Esophagus (tissue), 2 donors: Measurements from ENCODE around the gene GNB4. TPM values are rescaled to one million over a fixed set of nuclear protein-coding genes. Genes with fewer than 3 reads are reported as not detected.
A peak's percentile ranks its signal among the peaks of the same experiment; 100 is the strongest.

ENCODE experiments used
- H3K27ac ChIP-seq, 2 donors: one replicate each; pipeline ENCODE4 v1.5.1; 2013; ENCODE audit warnings: low read depth in 2 of 2, mild to moderate bottlenecking in 2 of 2, inconsistent platforms in 1 of 2, low read length in 1 of 2, moderate library complexity in 1 of 2
- H3K27me3 ChIP-seq, 2 donors: one replicate each; pipeline ENCODE4 v1.6.1; 2013; ENCODE audit warnings: low read length in 2 of 2, control low read depth in 1 of 2, mild to moderate bottlenecking in 1 of 2; ENCODE audit not compliant: insufficient read depth in 2 of 2, control insufficient read depth in 1 of 2
- H3K36me3 ChIP-seq, 2 donors: one replicate each; pipeline ENCODE4 v1.6.1; 2013; ENCODE audit warnings: low read length in 1 of 2; ENCODE audit not compliant: control insufficient read depth in 2 of 2, insufficient read depth in 2 of 2
- H3K4me1 ChIP-seq, 2 donors: one replicate each; pipeline ENCODE4 v1.6.1; 2013; ENCODE audit warnings: low read length in 1 of 2; ENCODE audit not compliant: control insufficient read depth in 2 of 2, insufficient read depth in 2 of 2
- H3K4me3 ChIP-seq, 2 donors: one replicate each; pipeline ENCODE4 v1.5.1; 2013; ENCODE audit warnings: low read length in 2 of 2, mild to moderate bottlenecking in 2 of 2, low read depth in 1 of 2, moderate library complexity in 1 of 2
- H3K9me3 ChIP-seq, 2 donors: one replicate each; pipeline ENCODE4 v1.6.1; 2013; ENCODE audit warnings: mild to moderate bottlenecking in 2 of 2, low read depth in 1 of 2, low read length in 1 of 2, moderate library complexity in 1 of 2; ENCODE audit not compliant: control insufficient read depth in 2 of 2, insufficient read depth in 1 of 2
- WGBS, 2 donors: extraction: QIAGEN DNeasy Blood & Tissue Kit; methylation state at CpG; one replicate each; pipeline ENCODE4 v1.1.7; 2013; 5-methylcytosine and 5-hydroxymethylcytosine counted together
- polyA plus RNA-seq, 2 donors: library from polyadenylated mRNA; stranded (reverse); fragments of 200-250 nt; gene quantifications; one replicate each; pipeline ENCODE4 v1.2.3, GENCODE V29; 2013
- donor health status: healthy with polysubstance abuse.
- donor health status: Bipolar disorder and iron deficiency.

GNB4 gene
- polyA plus RNA-seq, 2 donors, result 2.1 to 6.7 TPM

DNA sequence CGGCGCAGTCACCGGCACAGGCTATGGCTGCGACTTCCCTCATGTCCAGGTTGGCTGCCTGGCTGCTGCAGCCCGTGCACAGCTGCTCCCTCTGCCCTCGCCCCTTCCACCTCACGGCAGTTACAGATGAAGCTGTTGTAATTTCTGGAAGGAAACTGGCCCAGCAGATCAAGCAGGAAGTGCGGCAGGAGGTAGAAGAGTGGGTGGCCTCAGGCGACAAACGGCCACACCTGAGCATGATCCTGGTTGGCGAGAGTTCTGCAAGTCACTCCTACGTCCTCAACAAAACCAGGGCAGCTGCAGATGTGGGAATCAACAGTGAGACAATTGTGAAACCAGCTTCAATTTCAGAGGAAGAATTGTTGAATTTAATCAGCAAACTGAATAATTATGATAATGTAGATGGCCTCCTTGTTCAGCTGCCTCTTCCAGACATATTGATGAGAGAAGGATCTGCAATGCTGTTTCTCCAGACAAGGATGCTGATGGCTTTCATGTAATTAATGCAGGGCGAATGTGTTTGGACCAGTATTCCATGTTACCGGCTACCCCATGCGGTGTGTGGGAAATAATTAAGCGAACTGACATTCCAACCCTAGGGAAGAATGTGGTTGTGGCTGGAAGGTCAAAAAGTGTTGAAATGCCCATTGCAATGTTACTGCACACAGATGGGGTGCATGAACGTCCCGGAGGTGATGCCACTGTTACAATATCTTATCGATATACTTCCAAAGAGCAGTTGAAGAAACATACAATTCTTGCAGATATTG is 13.2 kb upstream of the GNB4 start:
- Histone ChIP-seq H3K27ac (peak overlapping the region in 1 of 2 donors; percentile 20), H3K36me3 (no peaks in the 10 kb centered on the region), H3K4me1 (peaks cover 0 to 2% of the 10 kb centered on the region in 2 donors), H3K9me3 (no peaks in the 10 kb centered on the region), H3K4me3 (no peak overlapping the region), H3K27me3 (no peaks in the 10 kb centered on the region)
- WGBS, 2 donors, result 62% methylated on average over 19 of the region's 19 CpGs

DNA sequence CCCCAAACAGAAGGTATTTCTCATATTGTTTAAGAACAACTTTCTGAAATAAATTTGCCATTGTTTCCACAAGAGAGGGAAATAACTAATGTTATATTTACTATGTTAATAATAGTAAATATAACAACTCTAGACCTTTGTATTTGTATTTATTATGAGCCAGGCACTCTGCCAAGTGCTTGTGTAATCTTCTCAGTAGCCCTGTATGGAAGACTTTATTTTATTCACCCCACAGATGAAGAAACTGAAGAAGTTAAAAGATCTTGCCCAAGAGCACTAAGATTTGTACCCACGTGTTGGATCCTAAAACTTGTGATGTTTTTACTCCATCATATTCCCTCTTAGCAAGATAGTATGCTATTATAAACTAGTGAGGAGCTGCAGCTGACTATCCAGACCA is 12.0 kb upstream of the GNB4 start:
- H3K27ac ChIP-seq, result no peak overlapping the region
- no peaks in the 10 kb centered on the region for H3K27me3 ChIP-seq
- H3K36me3 ChIP-seq, result no peaks in the 10 kb centered on the region
- no peak overlapping the region for H3K4me3 ChIP-seq
- WGBS, 2 donors, result 31 to 45% methylated on average over 1 of the region's 1 CpG
- no peaks in the 10 kb centered on the region for H3K9me3 ChIP-seq
- peaks cover 0 to 2% of the 10 kb centered on the region in 2 donors for H3K4me1 ChIP-seq

DNA sequence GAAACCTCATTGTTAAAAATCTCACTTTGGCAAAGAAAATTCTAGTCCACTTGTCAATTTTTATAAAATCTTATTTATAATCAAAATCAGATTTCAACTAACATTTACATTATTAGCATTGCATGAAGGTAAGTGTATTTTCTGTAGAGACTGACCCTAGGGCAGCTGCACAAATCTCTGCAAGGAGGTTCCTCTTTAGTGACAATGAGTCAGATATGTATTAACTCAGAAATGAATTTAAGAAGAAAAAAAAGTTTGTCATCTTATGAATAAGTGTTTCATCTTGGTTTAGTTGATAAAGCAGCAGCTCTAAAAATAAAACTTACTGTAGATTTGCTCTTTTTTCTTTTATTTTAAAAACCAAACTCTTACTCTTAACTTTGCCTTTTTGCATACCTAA is 9.0 kb upstream of the GNB4 start:
- H3K27me3 ChIP-seq, result no peaks in the 10 kb centered on the region
- H3K9me3 ChIP-seq, result no peaks in the 10 kb centered on the region
- no peaks in the 10 kb centered on the region for H3K36me3 ChIP-seq
- peaks cover 0 to 2% of the 10 kb centered on the region in 2 donors for H3K4me1 ChIP-seq
- no peak overlapping the region for H3K4me3 ChIP-seq
- no peak overlapping the region for H3K27ac ChIP-seq

DNA sequence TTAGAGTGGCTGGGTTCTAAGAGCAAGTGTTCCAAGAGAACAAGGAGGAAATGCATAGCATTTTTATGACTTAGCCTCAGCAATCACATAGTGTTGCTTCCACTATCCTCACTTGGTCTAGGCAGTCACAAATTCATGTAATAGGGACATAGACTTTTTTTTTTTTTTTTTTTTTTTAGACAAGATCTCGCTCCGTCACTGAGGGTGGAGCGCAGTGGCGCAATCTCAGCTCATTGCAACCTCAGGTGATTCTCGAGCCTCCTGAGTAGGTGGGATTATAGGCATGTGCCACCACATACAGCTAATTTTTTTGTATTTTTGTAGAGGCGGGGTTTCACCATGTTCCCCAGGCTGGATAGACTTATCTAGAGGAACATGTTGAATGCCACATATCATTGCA is 4.7 kb upstream of the GNB4 start:
- WGBS, 2 donors, result 59 to 75% methylated on average over 6 of the region's 6 CpGs
- H3K4me1 ChIP-seq, result no peaks in the 10 kb centered on the region
- H3K27me3 ChIP-seq, result no peaks in the 10 kb centered on the region
- no peak overlapping the region for H3K27ac ChIP-seq
- H3K4me3 ChIP-seq, result no peak overlapping the region
- H3K9me3 ChIP-seq, result peaks cover 0 to 2% of the 10 kb centered on the region in 2 donors
- H3K36me3 ChIP-seq, result no peaks in the 10 kb centered on the region

DNA sequence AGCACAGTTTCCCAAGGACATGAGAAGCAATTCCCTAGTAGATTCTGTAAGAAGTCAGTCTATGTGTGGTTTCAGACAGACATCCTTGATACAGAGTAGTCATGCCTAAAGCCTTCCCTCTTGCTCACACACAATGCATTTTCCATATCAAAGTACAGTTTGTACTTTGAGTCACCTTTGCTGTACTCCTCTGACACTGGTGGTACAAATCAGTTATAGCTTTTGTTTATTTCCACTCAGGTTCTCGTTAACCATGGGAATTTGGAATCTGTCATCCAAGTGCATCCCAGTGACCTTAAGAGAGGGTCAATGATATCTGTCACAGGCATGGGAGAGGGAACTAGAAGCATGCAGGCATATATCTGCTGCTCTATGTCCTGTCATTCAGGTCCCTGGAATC is 3.6 kb upstream of the GNB4 start:
- H3K27ac ChIP-seq, result peak overlapping the region in 1 of 2 donors; percentile 9

DNA sequence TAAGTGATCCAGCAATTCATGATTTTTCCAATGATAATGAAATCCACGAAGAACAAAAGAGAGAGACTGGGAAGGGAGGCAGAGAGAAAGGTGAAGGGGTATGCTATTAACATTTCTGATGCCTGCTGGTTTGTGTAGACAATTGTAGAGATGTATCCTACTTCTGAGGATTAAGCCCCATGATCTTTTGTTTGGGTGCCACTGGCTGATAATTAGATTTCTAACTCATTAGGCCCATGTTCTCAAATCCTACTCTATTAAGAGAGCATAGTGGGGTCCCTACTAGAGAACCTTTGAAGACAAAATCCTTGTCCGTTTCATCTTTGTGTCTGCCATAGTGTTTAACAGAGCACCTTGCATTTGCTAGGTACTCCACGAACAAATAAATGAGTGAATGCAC is 2.7 kb upstream of the GNB4 start:
- Histone ChIP-seq H3K27me3 (no peaks in the 10 kb centered on the region), H3K36me3 (no peaks in the 10 kb centered on the region), H3K9me3 (peaks cover 0 to 3% of the 10 kb centered on the region in 2 donors), H3K27ac (no peak overlapping the region), H3K4me3 (no peak overlapping the region), H3K4me1 (no peaks in the 10 kb centered on the region)
- WGBS, 2 donors, result 73 to 79% methylated on average over 3 of the region's 3 CpGs

More for the DNA sequence above, 3.6 kb upstream of the GNB4 start:
- H3K27me3 ChIP-seq, result no peaks in the 10 kb centered on the region
- no peak overlapping the region for H3K4me3 ChIP-seq
- 38 to 39% methylated on average over 1 of the region's 1 CpG for WGBS, 2 donors
- no peaks in the 10 kb centered on the region for H3K36me3 ChIP-seq
- H3K4me1 ChIP-seq, result no peaks in the 10 kb centered on the region
- peaks cover 0 to 3% of the 10 kb centered on the region in 2 donors for H3K9me3 ChIP-seq

DNA sequence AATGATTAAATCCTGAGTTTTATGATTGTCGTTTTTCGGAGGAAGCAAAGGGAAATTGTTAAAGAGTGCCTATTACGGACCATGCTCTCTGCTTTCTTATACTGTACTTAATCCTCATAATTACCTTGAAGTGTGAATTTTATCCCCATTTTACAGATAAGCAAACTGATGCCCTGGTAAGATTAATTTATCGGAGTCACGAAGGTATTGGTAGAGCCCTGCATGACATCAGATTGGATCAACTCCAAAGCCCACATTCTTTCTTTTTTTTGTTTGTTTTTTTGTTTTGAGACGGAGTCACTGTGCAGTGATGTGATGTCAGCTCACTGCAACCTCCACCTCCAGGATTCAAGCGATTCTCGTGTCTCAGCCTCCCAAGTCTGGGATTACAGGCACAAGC is 1.6 kb upstream of the GNB4 start:
- no peaks in the 10 kb centered on the region for H3K27me3 ChIP-seq
- H3K36me3 ChIP-seq, result no peaks in the 10 kb centered on the region
- no peak overlapping the region for H3K4me3 ChIP-seq
- H3K27ac ChIP-seq, result no peak overlapping the region
- H3K4me1 ChIP-seq, result no peaks in the 10 kb centered on the region
- WGBS, 2 donors, result 81 to 86% methylated on average over 8 of the region's 8 CpGs
- H3K9me3 ChIP-seq, result peaks cover 0 to 3% of the 10 kb centered on the region in 2 donors

DNA sequence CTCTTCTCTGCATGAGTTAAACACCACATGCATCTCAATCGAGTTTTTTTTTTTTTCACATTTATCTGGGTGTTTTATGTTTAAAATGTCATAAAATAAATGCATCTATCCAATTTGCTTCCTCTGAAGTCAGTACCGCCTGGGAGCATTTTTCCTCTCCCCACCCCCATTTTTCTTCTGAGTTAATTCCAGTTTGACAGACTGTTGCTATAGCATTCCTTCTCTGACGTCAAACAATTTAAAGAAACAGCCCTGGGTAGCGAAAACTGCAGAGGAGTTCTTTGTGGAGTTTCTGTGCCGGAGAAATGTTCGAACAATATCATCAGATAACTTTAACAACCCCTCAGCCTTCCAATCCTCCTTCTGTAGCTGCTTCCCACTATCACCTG is 900 bp upstream of the GNB4 start:
- peaks cover 0 to 3% of the 10 kb centered on the region in 2 donors for H3K9me3 ChIP-seq
- no peaks in the 10 kb centered on the region for H3K36me3 ChIP-seq
- peak overlapping the region in 1 of 2 donors; percentile 95 for H3K27ac ChIP-seq
- peak overlapping the region in 1 of 2 donors; percentile 94 for H3K4me3 ChIP-seq
- no peaks in the 10 kb centered on the region for H3K27me3 ChIP-seq
- no peaks in the 10 kb centered on the region for H3K4me1 ChIP-seq
- WGBS, 2 donors, result 29 to 34% methylated on average over 6 of the region's 6 CpGs

DNA sequence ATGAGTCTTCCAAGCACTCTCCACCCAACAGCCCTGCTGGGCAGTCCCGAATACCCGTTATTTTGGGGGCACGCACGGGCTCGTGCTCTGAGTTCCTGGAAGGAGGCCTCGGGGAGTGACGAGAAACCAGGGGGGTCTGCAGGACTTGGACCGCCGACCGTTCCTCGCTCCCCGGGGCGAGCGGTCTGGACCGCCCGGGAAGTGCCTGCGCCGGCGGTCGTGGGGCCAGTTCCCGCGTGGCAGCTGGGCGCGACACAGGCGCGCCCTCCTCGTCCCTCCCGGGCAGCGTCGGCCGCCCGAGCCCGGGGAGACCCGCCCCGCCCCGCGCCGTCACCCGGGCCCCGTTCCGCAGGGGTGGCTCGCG is 387 bp downstream of the GNB4 start:
- H3K27ac ChIP-seq, result peak overlapping the region; percentile 95 to 99
- no peaks in the 10 kb centered on the region for H3K36me3 ChIP-seq
- 1% methylated on average over 43 of the region's 43 CpGs for WGBS, 2 donors
- H3K27me3 ChIP-seq, result no peaks in the 10 kb centered on the region
- peaks cover 0 to 3% of the 10 kb centered on the region in 2 donors for H3K9me3 ChIP-seq
- no peaks in the 10 kb centered on the region for H3K4me1 ChIP-seq
- H3K4me3 ChIP-seq, result peak overlapping the region; percentile 83 to 94

DNA sequence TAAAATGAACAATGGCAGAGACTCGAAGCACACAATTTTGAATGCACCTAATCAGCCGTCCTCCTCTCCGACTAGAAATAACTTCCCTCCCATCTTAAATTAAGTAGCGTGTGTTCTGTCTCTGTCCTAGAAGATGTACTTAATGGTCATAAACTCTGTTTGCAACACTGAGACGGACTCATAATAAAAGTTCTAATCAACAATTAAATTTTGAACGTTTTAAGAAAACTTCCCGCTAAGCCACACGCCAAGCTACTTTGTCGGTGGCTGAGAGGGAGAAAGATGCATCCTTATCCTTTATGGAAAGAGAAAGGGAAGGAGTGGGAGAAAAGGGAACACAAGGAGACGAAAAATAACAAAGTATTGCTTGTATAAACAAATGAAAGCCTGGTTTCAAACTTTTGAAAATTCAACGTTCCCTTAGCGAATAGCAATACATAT is 989 bp downstream of the GNB4 start:
- Histone ChIP-seq H3K4me3 (peak overlapping the region; percentile 24 to 94), H3K4me1 (no peaks in the 10 kb centered on the region)

More for the DNA sequence above, 989 bp downstream of the GNB4 start:
- H3K9me3 ChIP-seq, result peaks cover 0 to 3% of the 10 kb centered on the region in 2 donors
- peak overlapping the region in 1 of 2 donors; percentile 63 for H3K27ac ChIP-seq
- WGBS, 2 donors, result 5 to 21% methylated on average over 12 of the region's 12 CpGs
- no peaks in the 10 kb centered on the region for H3K36me3 ChIP-seq
- H3K27me3 ChIP-seq, result no peaks in the 10 kb centered on the region
